ENCODE measurements around the gene HERC6.

DNA sequence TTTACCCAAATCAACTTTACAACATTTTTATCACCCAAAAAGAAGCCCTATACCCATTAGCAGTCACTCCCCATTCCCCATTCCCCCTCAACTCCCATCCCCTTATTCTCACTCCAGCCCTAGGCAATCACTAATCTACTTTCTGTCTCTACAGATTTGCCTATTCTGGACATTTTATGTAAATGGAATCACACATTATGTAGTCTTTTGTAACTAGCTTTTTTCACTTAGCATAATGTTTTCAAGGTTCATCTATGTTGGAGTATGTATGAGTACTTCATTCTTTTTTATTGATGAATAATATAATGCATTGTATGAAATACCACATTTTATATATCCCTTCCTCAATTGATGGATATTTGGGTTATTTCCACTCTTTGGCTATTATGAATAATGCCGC, 42.2 kb downstream of the HERC6 start:
- TF ChIP-seq EZH2phosphoT487 (IDR thresholded peaks at IDR 0.05; ENCODE audit: low read length): no peak
- TF ChIP-seq, protein P1, sequence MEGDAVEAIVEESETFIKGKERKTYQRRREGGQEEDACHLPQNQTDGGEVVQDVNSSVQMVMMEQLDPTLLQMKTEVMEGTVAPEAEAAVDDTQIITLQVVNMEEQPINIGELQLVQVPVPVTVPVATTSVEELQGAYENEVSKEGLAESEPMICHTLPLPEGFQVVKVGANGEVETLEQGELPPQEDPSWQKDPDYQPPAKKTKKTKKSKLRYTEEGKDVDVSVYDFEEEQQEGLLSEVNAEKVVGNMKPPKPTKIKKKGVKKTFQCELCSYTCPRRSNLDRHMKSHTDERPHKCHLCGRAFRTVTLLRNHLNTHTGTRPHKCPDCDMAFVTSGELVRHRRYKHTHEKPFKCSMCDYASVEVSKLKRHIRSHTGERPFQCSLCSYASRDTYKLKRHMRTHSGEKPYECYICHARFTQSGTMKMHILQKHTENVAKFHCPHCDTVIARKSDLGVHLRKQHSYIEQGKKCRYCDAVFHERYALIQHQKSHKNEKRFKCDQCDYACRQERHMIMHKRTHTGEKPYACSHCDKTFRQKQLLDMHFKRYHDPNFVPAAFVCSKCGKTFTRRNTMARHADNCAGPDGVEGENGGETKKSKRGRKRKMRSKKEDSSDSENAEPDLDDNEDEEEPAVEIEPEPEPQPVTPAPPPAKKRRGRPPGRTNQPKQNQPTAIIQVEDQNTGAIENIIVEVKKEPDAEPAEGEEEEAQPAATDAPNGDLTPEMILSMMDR (IDR thresholded peaks at IDR 0.05; ENCODE audit: low read length): no peak
- no peak for TF ChIP-seq EZH2 (optimal IDR thresholded peaks at IDR 0.05; ENCODE audit: low read depth, low read length)

Measured in MM.1S (cell line).